Endodermal cell (in vitro differentiated cells): ENCODE data around the gene MAP1LC3B2. TPM values are rescaled to one million over a fixed set of nuclear protein-coding genes. Genes with fewer than 3 reads are reported as not detected.

ENCODE experiments used
- DNase-seq: peaks from one replicate; pipeline ENCODE4 v3.0.0-alpha.2; 2017
- H3K27ac ChIP-seq: 2 replicates; pipeline ENCODE4 v1.5.1; 2013; ENCODE audit warnings: mild to moderate bottlenecking, low read depth, low read length, moderate library complexity
- H3K27me3 ChIP-seq: 2 replicates; pipeline ENCODE4 v1.6.1; 2013; ENCODE audit warnings: mild to moderate bottlenecking, low read length, moderate library complexity; ENCODE audit not compliant: insufficient read depth, control insufficient read depth, poor library complexity, severe bottlenecking
- H3K36me3 ChIP-seq: 2 replicates; pipeline ENCODE4 v1.7.0; 2013; ENCODE audit warnings: mild to moderate bottlenecking, low read length, moderate library complexity; ENCODE audit not compliant: control insufficient read depth, insufficient read depth
- H3K4me1 ChIP-seq: one replicate; pipeline ENCODE4 v1.7.0; 2013; ENCODE audit warnings: low read length; ENCODE audit not compliant: control insufficient read depth, insufficient read depth
- H3K4me3 ChIP-seq: 2 replicates; pipeline ENCODE4 v1.5.1; 2013; ENCODE audit warnings: mild to moderate bottlenecking, low read length, moderate library complexity
- H3K9ac ChIP-seq: 2 replicates; pipeline ENCODE4 v1.6.1; 2013; ENCODE audit warnings: mild to moderate bottlenecking, low read length, moderate library complexity; ENCODE audit not compliant: poor library complexity, severe bottlenecking; ENCODE audit errors: extremely low read depth
- H3K9me3 ChIP-seq: 2 replicates; pipeline ENCODE4 v1.6.1; 2013; ENCODE audit warnings: mild to moderate bottlenecking, low read length, moderate library complexity; ENCODE audit not compliant: control insufficient read depth
- H3K27ac Mint-ChIP-seq: 2 replicates; pipeline ENCODE4 v1.8.0; 2020; ENCODE audit warnings: mixed read lengths
- H3K27me3 Mint-ChIP-seq: 2 replicates; pipeline ENCODE4 v1.8.0; 2021; ENCODE audit warnings: mild to moderate bottlenecking, mixed read lengths; ENCODE audit not compliant: insufficient read depth
- H3K36me3 Mint-ChIP-seq: 2 replicates; pipeline ENCODE4 v1.8.0; 2020; ENCODE audit warnings: low read depth, mixed read lengths
- H3K4me1 Mint-ChIP-seq: 2 replicates; pipeline ENCODE4 v1.8.0; 2020; ENCODE audit warnings: mixed read lengths
- H3K4me3 Mint-ChIP-seq: 2 replicates; pipeline ENCODE4 v1.8.0; 2020; ENCODE audit warnings: mild to moderate bottlenecking, moderate library complexity, mixed read lengths
- H3K9me3 Mint-ChIP-seq: 2 replicates; pipeline ENCODE4 v1.8.0; 2020; ENCODE audit warnings: mild to moderate bottlenecking, mixed read lengths
- WGBS, 2 experiments: methylation state at CpG; one replicate each; pipeline versions ENCODE4 v1.1.5 to v1.1.7; 2013; ENCODE audit warnings: missing lambda C conversion rate in 2 of 2, mixed read lengths in 1 of 2; ENCODE audit not compliant: insufficient coverage in 1 of 2, insufficient read length in 1 of 2; 5-methylcytosine and 5-hydroxymethylcytosine counted together
- total RNA-seq, 2 donors: library from RNA; stranded (reverse); fragmentation: NEBNext Ultra II Directional in 1 of 2; extraction: Animal tissue kit (Norgen Biotek cat#: 25700) in 1 of 2; gene quantifications; 2 replicates in 1 of 2; 3 replicates in 1 of 2; pipeline ENCODE4 v1.2.1, GENCODE V29; 2021
- TF ChIP-seq, protein P1 (sequence below): fragments of 200-600 bp; sonication (generic); conservative IDR thresholded peaks from 2 replicates; pipeline ENCODE4 v1.5.0; 2021; ENCODE audit warnings: antibody characterized with exemption, mild to moderate bottlenecking

Gene MAP1LC3B2
- total RNA-seq, 2 donors from 2014 or later, result 0.80 to 1.4 TPM

DNA sequence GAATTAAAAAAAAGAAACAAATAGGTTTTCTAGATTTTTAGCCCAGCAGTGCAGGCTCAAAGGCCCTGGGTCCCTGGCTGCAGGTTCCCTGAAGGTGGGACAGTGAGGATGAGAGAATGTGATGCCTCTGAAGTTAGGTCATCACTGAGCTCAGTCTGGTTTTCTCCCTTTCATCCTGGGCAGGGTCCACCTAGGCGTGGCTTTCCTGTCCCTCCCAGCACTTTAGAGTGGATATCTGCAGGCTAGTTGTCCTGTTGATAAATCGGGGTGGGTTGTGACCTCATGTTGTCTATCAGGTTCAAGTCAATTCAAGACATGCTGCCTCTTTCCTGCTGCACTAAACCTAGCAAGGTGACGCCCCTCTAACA is 60.9 kb downstream of the MAP1LC3B2 start:
- no peaks in the 10 kb centered on the region for H3K36me3 ChIP-seq
- peaks cover 8% of the 10 kb centered on the region for H3K4me1 Mint-ChIP-seq
- H3K27ac Mint-ChIP-seq, result no peak overlapping the region
- H3K4me3 Mint-ChIP-seq, result no peak overlapping the region
- peaks cover 16% of the 10 kb centered on the region for H3K9me3 Mint-ChIP-seq
- peaks cover 4% of the 10 kb centered on the region for H3K4me1 ChIP-seq
- peaks cover 23% of the 10 kb centered on the region for H3K9me3 ChIP-seq
- TF ChIP-seq, protein P1, sequence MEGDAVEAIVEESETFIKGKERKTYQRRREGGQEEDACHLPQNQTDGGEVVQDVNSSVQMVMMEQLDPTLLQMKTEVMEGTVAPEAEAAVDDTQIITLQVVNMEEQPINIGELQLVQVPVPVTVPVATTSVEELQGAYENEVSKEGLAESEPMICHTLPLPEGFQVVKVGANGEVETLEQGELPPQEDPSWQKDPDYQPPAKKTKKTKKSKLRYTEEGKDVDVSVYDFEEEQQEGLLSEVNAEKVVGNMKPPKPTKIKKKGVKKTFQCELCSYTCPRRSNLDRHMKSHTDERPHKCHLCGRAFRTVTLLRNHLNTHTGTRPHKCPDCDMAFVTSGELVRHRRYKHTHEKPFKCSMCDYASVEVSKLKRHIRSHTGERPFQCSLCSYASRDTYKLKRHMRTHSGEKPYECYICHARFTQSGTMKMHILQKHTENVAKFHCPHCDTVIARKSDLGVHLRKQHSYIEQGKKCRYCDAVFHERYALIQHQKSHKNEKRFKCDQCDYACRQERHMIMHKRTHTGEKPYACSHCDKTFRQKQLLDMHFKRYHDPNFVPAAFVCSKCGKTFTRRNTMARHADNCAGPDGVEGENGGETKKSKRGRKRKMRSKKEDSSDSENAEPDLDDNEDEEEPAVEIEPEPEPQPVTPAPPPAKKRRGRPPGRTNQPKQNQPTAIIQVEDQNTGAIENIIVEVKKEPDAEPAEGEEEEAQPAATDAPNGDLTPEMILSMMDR, result no peak
- no peaks in the 10 kb centered on the region for H3K27me3 Mint-ChIP-seq
- H3K9ac ChIP-seq, result no peak overlapping the region
- H3K36me3 Mint-ChIP-seq, result no peaks in the 10 kb centered on the region
- no peak overlapping the region for H3K4me3 ChIP-seq
- no peak for DNase-seq
- H3K27ac ChIP-seq, result no peak overlapping the region
- no peaks in the 10 kb centered on the region for H3K27me3 ChIP-seq
- 84 to 86% methylated on average over 2 to 3 of the region's 3 CpGs for WGBS, 2 experiments

DNA sequence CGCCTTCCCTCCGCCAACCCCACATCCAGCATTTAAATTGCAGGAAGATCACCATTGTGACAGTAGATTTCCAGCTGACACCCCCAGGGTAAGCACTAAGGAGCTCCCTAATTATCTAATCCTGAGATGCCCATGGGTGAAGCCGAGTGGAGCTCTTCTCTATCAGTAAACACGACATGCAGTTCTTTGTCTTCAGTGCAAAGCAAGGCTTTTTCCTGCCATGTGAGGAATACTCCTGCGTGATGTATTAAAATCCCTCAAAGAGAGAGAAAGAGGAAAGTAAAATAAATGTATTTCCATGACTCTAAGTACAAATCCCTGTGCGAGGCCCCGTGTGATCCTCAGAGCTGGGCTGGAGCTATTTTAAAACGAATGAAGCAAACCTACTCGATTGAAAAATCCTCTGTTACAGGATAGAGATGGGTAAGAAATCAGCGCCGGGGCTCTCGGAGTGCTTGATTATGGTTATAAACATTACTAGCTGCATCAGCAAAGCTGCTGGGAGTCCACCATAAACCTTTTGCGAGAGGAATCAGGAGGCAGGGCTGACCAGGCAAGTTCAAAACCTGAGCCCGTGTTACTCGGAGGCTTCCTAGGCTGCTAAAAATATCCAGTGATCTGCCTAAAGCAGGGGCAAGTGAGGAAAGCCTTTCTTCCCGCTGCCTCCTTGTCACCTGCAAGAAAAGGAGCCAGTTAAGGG is 61.5 kb downstream of the MAP1LC3B2 start:
- TF ChIP-seq, protein P1, result no peak
- H3K27me3 ChIP-seq, result no peaks in the 10 kb centered on the region
- Mint-ChIP-seq H3K4me1 (peaks cover 8% of the 10 kb centered on the region), H3K36me3 (no peaks in the 10 kb centered on the region), H3K9me3 (peaks cover 16% of the 10 kb centered on the region), H3K27ac (no peak overlapping the region), H3K27me3 (no peaks in the 10 kb centered on the region), H3K4me3 (no peak overlapping the region)
- H3K4me1 ChIP-seq, result peaks cover 4% of the 10 kb centered on the region
- H3K4me3 ChIP-seq, result no peak overlapping the region
- no peaks in the 10 kb centered on the region for H3K36me3 ChIP-seq
- DNase-seq, result no peak
- no peak overlapping the region for H3K27ac ChIP-seq
- peaks cover 23% of the 10 kb centered on the region for H3K9me3 ChIP-seq
- no peak overlapping the region for H3K9ac ChIP-seq
- 87% methylated on average over 16 of the region's 16 CpGs for WGBS, 2 experiments

DNA sequence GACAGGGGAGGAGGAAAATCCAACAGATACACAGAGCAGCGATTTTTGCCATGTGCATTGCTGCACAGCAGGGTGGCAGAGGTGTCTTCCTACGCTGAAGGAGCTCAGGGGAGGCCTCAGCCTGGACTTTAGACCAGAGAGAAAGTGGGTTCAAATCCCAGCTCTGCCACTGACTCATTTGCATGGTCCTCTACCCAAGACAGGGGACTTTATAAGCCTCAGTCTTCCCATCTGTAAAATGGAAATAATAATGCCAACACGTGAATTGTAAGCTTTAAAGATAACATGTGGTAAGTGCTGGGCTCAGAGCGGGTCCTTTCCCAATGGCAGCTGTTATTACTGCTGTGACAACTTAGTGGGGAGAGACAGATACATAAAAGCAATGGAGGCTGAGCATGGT is 62.0 kb downstream of the MAP1LC3B2 start:
- H3K27me3 Mint-ChIP-seq, result no peaks in the 10 kb centered on the region
- Histone ChIP-seq H3K4me3 (no peak overlapping the region), H3K36me3 (no peaks in the 10 kb centered on the region), H3K4me1 (peaks cover 4% of the 10 kb centered on the region), H3K27me3 (no peaks in the 10 kb centered on the region), H3K27ac (no peak overlapping the region), H3K9me3 (peaks cover 23% of the 10 kb centered on the region), H3K9ac (no peak overlapping the region)
- DNase-seq, result no peak
- peaks cover 8% of the 10 kb centered on the region for H3K4me1 Mint-ChIP-seq
- TF ChIP-seq, protein P1, result no peak
- H3K9me3 Mint-ChIP-seq, result peaks cover 16% of the 10 kb centered on the region
- 85 to 90% methylated on average over 2 to 4 of the region's 4 CpGs for WGBS, 2 experiments
- H3K4me3 Mint-ChIP-seq, result no peak overlapping the region
- H3K27ac Mint-ChIP-seq, result no peak overlapping the region
- H3K36me3 Mint-ChIP-seq, result no peaks in the 10 kb centered on the region
